GM12864 (cell line): ENCODE results near the gene NAT9.

Source experiments
- DNase-seq: peaks from one replicate; pipeline ENCODE4 v3.0.0-alpha.2; 2011; ENCODE audit warnings: low read depth
- H3K4me3 ChIP-seq: 2 replicates; pipeline ENCODE4 v1.5.1; 2011; ENCODE audit warnings: mild to moderate bottlenecking, low read depth, low read length, control low read depth
- TF ChIP-seq, protein P1 (sequence below): IDR thresholded peaks from 2 replicates; pipeline ENCODE4 v1.5.1; 2011; ENCODE audit warnings: low read depth, mild to moderate bottlenecking, moderate library complexity, low read length, control low read depth, inconsistent platforms; ENCODE audit errors: missing control alignments

The NAT9 gene

GRCh38 chr17:74804683-74805082, 28.5 kb upstream of the NAT9 start:
- H3K4me3 ChIP-seq = no peak overlapping the region
- no peak for DNase-seq
- TF ChIP-seq, protein P1, sequence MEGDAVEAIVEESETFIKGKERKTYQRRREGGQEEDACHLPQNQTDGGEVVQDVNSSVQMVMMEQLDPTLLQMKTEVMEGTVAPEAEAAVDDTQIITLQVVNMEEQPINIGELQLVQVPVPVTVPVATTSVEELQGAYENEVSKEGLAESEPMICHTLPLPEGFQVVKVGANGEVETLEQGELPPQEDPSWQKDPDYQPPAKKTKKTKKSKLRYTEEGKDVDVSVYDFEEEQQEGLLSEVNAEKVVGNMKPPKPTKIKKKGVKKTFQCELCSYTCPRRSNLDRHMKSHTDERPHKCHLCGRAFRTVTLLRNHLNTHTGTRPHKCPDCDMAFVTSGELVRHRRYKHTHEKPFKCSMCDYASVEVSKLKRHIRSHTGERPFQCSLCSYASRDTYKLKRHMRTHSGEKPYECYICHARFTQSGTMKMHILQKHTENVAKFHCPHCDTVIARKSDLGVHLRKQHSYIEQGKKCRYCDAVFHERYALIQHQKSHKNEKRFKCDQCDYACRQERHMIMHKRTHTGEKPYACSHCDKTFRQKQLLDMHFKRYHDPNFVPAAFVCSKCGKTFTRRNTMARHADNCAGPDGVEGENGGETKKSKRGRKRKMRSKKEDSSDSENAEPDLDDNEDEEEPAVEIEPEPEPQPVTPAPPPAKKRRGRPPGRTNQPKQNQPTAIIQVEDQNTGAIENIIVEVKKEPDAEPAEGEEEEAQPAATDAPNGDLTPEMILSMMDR = no peak

- TF ChIP-seq, protein P1 = no peak
- DNase-seq = no peak
- H3K4me3 ChIP-seq = no peak overlapping the region
Measured at GRCh38 chr17:74803971-74804370, 27.8 kb upstream of the NAT9 start.

- TF ChIP-seq, protein P1 = no peak
- H3K4me3 ChIP-seq = no peak overlapping the region
- no peak for DNase-seq
Measured at GRCh38 chr17:74803388-74803930, 27.3 kb upstream of the NAT9 start.

GRCh38 chr17:74801896-74802295, 25.8 kb upstream of the NAT9 start:
- TF ChIP-seq, protein P1 = no peak
- no peak for DNase-seq
- H3K4me3 ChIP-seq = no peak overlapping the region

DNA sequence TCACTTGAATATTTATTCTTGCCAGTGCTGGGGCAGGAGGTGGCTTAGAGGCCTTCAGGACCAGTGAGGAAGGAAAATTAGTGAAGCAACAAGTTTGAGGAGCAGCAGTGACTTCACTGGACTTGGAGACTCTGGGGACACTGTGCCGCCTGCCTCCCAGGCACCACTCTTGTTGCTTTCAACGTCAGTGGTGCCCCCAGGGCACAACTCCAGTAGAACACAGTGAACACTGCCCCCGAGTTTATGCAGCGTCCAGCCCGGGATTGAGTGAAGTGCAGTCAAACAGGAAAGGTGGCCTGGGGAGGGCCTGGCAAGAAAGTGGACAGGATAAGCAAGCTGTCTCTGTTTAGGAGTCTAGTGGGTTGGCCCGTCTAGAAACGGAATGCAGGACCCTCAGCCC, 24.4 kb upstream of the NAT9 start:
- no peak overlapping the region for H3K4me3 ChIP-seq
- DNase-seq = no peak
- TF ChIP-seq, protein P1 = no peak

- DNase-seq = no peak
- no peak overlapping the region for H3K4me3 ChIP-seq
- TF ChIP-seq, protein P1 = no peak
Measured at GRCh38 chr17:74799097-74799496, 23.0 kb upstream of the NAT9 start.

DNA sequence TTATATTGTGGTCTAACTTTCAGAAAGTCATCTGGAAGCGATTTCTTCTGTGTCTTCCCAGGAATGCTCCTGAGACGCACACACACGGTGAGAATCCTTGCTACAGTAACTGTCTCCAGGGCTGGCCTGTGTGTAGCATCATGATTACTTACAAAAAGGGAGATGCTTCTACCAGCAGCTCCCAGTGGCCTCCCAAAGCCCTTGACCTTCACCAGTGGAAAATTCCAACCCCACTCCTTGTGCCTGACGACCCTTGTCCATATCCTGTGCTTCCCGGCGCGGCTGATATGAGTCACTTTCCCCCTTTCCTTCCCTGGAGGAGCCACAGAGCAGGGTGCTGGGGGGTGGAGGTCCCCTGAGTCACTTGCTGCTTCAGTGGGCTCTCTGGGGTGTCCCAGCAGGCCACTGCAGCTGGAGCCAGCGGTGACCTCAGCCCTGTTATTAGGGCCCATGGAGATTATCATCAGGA, 22.1 kb upstream of the NAT9 start:
- no peak for DNase-seq
- TF ChIP-seq, protein P1 = no peak
- no peak overlapping the region for H3K4me3 ChIP-seq
